ENCODE measurements around the gene SPACA6. TPM values are rescaled to one million over a fixed set of nuclear protein-coding genes. Genes with fewer than 3 reads are reported as not detected.

SPACA6 gene
- total RNA-seq, 1 experiment from 2014 or later, result 13.1 TPM

DNA sequence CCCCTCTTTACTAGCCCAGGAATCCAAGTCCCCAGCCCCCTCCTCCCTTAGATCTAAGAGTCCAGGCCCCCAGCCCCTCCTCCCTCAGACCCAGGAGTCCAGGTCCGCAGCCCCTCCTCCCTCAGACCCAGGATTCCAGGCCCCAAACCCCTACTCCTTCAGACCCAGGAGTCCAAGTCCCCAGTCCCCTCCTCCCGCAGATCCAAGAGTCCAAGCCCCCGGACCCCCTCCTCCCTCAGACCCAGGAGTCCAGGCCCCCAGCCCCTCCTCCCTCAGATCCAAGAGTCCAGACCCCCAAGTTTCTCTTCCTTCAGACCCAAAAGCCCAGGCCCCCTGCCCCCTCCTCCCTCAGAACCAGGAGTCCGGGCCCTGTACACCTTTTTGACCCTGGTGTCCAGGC, 11.5 kb downstream of the SPACA6 start:
- ChIA-PET POLR2A (interaction anchor here (0.7 to 3.7 kb wide), 12 partner anchors 9 to 134 kb away, joined by 3 to 39 read pairs (median 4); partner anchors contain the start of genes HAS1 and ZNF175), CTCF (interaction anchor here (0.6 to 3.0 kb wide), 5 partner anchors 8 to 1696 kb away, joined by 3 to 19 read pairs (median 3); no protein-coding TSS in a partner anchor)
- peak overlapping the region; percentile 83 for H3K4me3 Mint-ChIP-seq (ENCODE audit: unreplicated experiment)
- intact Hi-C loops (cut with micrococcal nuclease), result loop anchor here (1.0 kb wide), 1 partner anchor 14 kb away; no protein-coding TSS in a partner anchor
- DNase-seq (ENCODE audit: unreplicated experiment), result no peak
- no TSS peak for BruUV-seq (replicated peaks)
- H3K36me3 Mint-ChIP-seq (ENCODE audit: insufficient read depth, unreplicated experiment), result peaks cover 74% of the 10 kb centered on the region
- no peaks in the 10 kb centered on the region for H3K9me3 Mint-ChIP-seq (ENCODE audit: unreplicated experiment)
- TF ChIP-seq, protein P1, sequence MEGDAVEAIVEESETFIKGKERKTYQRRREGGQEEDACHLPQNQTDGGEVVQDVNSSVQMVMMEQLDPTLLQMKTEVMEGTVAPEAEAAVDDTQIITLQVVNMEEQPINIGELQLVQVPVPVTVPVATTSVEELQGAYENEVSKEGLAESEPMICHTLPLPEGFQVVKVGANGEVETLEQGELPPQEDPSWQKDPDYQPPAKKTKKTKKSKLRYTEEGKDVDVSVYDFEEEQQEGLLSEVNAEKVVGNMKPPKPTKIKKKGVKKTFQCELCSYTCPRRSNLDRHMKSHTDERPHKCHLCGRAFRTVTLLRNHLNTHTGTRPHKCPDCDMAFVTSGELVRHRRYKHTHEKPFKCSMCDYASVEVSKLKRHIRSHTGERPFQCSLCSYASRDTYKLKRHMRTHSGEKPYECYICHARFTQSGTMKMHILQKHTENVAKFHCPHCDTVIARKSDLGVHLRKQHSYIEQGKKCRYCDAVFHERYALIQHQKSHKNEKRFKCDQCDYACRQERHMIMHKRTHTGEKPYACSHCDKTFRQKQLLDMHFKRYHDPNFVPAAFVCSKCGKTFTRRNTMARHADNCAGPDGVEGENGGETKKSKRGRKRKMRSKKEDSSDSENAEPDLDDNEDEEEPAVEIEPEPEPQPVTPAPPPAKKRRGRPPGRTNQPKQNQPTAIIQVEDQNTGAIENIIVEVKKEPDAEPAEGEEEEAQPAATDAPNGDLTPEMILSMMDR (IDR thresholded peaks at IDR 0.05; ENCODE audit: unreplicated experiment), result no peak
- H3K4me1 Mint-ChIP-seq (ENCODE audit: insufficient read depth, unreplicated experiment), result peaks cover 61% of the 10 kb centered on the region
- no peaks in the 10 kb centered on the region for H3K27me3 Mint-ChIP-seq (ENCODE audit: insufficient read depth, unreplicated experiment)
- peak overlapping the region; percentile 90 for H3K27ac Mint-ChIP-seq (ENCODE audit: low read depth, unreplicated experiment)

DNA sequence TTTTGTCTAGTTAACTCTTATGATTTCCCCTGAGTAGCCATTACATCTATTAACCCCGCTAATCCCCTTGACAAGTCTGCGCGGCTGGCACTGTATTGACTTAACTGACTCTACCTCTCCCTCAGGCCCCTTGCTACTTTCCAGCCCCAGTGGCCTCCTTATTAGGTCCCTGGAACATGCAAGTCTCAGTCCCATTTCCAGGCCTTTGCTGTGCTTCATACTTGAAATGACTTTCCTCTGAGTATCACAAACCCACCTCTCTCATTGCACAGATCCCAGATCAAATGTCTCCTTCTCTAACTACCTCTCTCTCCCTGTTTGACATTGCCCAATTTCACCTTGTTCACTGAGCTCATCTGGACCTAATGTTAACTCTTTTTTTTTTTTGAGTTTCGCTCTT, 13.2 kb downstream of the SPACA6 start:
- H3K27me3 Mint-ChIP-seq (ENCODE audit: insufficient read depth, unreplicated experiment), result no peaks in the 10 kb centered on the region
- ChIA-PET POLR2A (interaction anchor here (0.6 kb wide), 1 partner anchor 17 kb away, joined by 3 read pairs; no protein-coding TSS in a partner anchor), CTCF (interaction anchor here (0.7 to 12.4 kb wide), 2 partner anchors 71 to 92 kb away, joined by 5 to 138 read pairs; no protein-coding TSS in a partner anchor)
- peak overlapping the region; percentile 90 for H3K27ac Mint-ChIP-seq (ENCODE audit: low read depth, unreplicated experiment)
- no peak for DNase-seq (ENCODE audit: unreplicated experiment)
- H3K9me3 Mint-ChIP-seq (ENCODE audit: unreplicated experiment), result no peaks in the 10 kb centered on the region
- peaks cover 70% of the 10 kb centered on the region for H3K36me3 Mint-ChIP-seq (ENCODE audit: insufficient read depth, unreplicated experiment)
- H3K4me3 Mint-ChIP-seq (ENCODE audit: unreplicated experiment), result peak overlapping the region; percentile 55
- intact Hi-C loops (cut with micrococcal nuclease), result no loop called here
- BruUV-seq (replicated peaks), result no TSS peak
- H3K4me1 Mint-ChIP-seq (ENCODE audit: insufficient read depth, unreplicated experiment), result peaks cover 67% of the 10 kb centered on the region
- TF ChIP-seq, protein P1 (IDR thresholded peaks at IDR 0.05; ENCODE audit: unreplicated experiment), result no peak

DNA sequence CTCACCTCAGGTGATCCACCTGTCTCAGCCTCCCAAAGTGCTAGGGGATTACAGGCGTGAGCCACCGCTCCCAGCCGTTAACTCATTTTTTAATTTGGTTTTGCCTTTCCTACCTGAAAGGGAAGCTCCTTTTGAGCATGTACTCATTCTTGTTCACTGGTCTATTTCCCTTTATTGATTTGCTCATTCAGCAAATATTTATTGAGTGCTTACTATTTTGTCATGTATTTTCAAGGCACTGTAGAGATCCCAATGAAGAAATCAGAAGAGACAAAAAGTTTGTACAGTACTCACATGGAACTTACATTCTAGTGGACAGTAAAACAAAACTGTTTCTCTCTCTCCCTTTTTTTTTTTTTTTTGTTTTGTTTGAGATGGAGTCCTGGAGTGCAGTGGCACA, 13.8 kb downstream of the SPACA6 start:
- no peak for DNase-seq (ENCODE audit: unreplicated experiment)
- Mint-ChIP-seq H3K4me3 (ENCODE audit: unreplicated experiment) (no peak overlapping the region), H3K9me3 (ENCODE audit: unreplicated experiment) (no peaks in the 10 kb centered on the region), H3K4me1 (ENCODE audit: insufficient read depth, unreplicated experiment) (peaks cover 62% of the 10 kb centered on the region), H3K27me3 (ENCODE audit: insufficient read depth, unreplicated experiment) (no peaks in the 10 kb centered on the region), H3K27ac (ENCODE audit: low read depth, unreplicated experiment) (no peak overlapping the region), H3K36me3 (ENCODE audit: insufficient read depth, unreplicated experiment) (peaks cover 64% of the 10 kb centered on the region)
- no TSS peak for BruUV-seq (replicated peaks)
- CTCF ChIA-PET, result interaction anchor here (0.6 to 12.4 kb wide), 5 partner anchors 70 to 566 kb away, joined by 3 to 138 read pairs (median 5); no protein-coding TSS in a partner anchor
- POLR2A ChIA-PET, result interaction anchor here (0.6 to 1.1 kb wide), 4 partner anchors 8 to 131 kb away, joined by 3 to 4 read pairs (median 4); no protein-coding TSS in a partner anchor
- TF ChIP-seq, protein P1 (IDR thresholded peaks at IDR 0.05; ENCODE audit: unreplicated experiment), result no peak
- intact Hi-C loops (cut with micrococcal nuclease), result no loop called here

DNA sequence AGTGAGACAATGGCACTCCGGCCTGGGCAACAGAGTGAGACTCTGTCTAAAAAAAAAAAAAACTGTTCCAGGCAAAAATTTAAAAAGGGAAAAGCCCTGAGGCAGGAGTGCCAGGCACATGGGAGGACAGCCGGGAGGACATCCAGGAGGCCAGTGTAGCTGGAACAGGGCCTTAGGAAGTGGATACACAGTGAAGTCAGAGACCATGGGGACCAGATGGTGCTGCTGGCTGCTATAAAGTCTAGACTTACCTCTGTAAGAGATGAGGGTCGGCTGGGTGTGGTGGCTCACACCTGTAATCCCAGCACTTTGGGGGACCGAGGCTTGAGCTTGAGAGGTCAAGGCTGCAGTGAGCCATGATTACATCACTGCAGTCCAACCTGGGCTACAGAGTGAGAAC, 15.7 kb downstream of the SPACA6 start:
- no peak for DNase-seq (ENCODE audit: unreplicated experiment)
- TF ChIP-seq, protein P1 (IDR thresholded peaks at IDR 0.05; ENCODE audit: unreplicated experiment), result no peak
- Mint-ChIP-seq H3K4me3 (ENCODE audit: unreplicated experiment) (no peak overlapping the region), H3K9me3 (ENCODE audit: unreplicated experiment) (no peaks in the 10 kb centered on the region), H3K27ac (ENCODE audit: low read depth, unreplicated experiment) (peak overlapping the region; percentile 50), H3K27me3 (ENCODE audit: insufficient read depth, unreplicated experiment) (no peaks in the 10 kb centered on the region), H3K4me1 (ENCODE audit: insufficient read depth, unreplicated experiment) (peaks cover 51% of the 10 kb centered on the region), H3K36me3 (ENCODE audit: insufficient read depth, unreplicated experiment) (peaks cover 56% of the 10 kb centered on the region)
- intact Hi-C loops (cut with micrococcal nuclease), result no loop called here
- POLR2A ChIA-PET, result interaction anchor here (0.6 to 2.4 kb wide), 3 partner anchors 20 to 472 kb away, joined by 3 to 7 read pairs (median 5); no protein-coding TSS in a partner anchor
- CTCF ChIA-PET, result interaction anchor here (0.7 to 12.4 kb wide), 3 partner anchors 68 to 343 kb away, joined by 3 to 138 read pairs (median 5); partner anchors contain the start of gene ETFB
- BruUV-seq (replicated peaks), result no TSS peak
